SK-N-MC (cell line): ENCODE results near the gene TPSAB1.
"Not testable (repeated sequence)": the region's sequence is repeated elsewhere in the genome, so short reads cannot be mapped to it uniquely, and the experiment has no call there.

Experiments used
- EZH2 ChIP-seq: fragments of 200-600 bp; sonication (generic); IDR thresholded peaks from one replicate; pipeline ENCODE4 v1.6.1; 2017; ENCODE audit warnings: antibody characterized with exemption
- FOXP2 ChIP-seq: optimal IDR thresholded peaks from 2 replicates; pipeline ENCODE3; 2011; ENCODE audit warnings: mild to moderate bottlenecking, moderate library complexity; ENCODE audit not compliant: insufficient read depth; ENCODE audit errors: extremely low read length, control extremely low read depth
- POLR2AphosphoS5 ChIP-seq: IDR thresholded peaks from 2 replicates; pipeline ENCODE4 v1.6.1; 2012; ENCODE audit warnings: mild to moderate bottlenecking, low read depth, low read length, borderline replicate concordance

DNA sequence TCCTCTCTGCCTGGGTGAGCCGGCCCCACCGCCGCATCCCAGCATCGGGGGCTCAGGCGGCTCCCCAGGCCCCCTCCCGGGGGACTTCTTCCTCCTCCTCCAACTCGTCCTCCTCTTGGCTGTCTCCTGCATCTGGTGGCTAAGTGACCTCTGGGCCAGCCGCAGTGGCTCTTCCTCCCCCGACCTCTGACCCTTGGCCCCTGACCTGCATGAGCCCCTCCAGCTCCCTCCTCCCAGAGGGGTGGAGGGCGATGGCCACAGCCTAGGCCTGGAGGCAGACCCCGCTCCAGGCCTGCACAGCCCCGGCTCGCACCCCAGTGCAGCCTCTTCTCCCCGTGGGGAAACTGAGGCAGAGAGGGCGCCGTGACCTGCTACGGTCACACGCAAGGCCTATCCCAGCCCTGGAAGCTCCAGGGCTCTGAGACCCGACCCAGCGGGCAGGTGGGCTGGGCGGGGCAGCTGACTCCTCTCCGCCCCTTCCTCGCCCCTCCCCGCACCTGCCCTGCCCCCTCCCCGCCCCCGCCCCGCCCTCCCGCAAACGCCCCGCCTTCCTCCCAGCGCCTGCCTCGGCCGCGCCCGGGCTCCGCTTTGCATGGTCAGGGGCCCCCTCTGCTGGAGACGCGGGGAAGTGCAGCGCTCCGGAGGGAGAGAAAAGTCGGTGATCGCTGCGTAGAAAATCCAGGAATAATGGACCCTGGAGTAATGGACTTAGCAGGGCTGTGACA lies 8.7 kb downstream of the TPSAB1 start:
- not testable (repeated sequence) for TF ChIP-seq EZH2, POLR2AphosphoS5, FOXP2
